ENCODE data around the gene GRIK2. TPM values are rescaled to one million over a fixed set of nuclear protein-coding genes. Genes with fewer than 3 reads are reported as not detected.

GRIK2 gene
- total and polyA plus RNA-seq, 8 donors: 0.61 to 3.5 (median 2.4) TPM

DNA sequence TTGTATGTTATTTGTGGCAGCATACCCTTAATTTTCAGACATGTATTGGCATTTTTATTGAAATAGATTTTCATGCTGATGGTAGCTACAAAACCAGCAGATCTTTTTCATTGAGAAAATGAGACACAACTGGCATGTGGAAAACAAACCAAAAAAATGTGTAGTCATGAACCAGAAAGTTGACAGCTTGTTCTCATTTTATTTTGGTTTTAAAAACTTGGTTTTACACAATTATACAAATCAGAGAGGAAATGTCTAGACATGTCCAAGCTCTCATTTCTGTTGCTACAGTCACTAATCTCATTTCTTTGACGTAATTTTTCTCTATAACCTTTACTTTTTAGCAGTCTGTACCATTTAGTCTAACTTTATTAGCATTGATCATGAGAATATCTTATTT is 85.4 kb downstream of the GRIK2 start:
- H3K36me3 ChIP-seq: no peaks in the 10 kb centered on the region
- TF ChIP-seq, protein P1, sequence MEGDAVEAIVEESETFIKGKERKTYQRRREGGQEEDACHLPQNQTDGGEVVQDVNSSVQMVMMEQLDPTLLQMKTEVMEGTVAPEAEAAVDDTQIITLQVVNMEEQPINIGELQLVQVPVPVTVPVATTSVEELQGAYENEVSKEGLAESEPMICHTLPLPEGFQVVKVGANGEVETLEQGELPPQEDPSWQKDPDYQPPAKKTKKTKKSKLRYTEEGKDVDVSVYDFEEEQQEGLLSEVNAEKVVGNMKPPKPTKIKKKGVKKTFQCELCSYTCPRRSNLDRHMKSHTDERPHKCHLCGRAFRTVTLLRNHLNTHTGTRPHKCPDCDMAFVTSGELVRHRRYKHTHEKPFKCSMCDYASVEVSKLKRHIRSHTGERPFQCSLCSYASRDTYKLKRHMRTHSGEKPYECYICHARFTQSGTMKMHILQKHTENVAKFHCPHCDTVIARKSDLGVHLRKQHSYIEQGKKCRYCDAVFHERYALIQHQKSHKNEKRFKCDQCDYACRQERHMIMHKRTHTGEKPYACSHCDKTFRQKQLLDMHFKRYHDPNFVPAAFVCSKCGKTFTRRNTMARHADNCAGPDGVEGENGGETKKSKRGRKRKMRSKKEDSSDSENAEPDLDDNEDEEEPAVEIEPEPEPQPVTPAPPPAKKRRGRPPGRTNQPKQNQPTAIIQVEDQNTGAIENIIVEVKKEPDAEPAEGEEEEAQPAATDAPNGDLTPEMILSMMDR (IDR thresholded peaks at IDR 0.05): no peak
- H3K4me3 ChIP-seq: no peak overlapping the region
- WGBS, 2 donors: 67 to 76% methylated on average over 1 of the region's 1 CpG
- intact Hi-C loops (cut with DNase I): no loop called here
- H3K27ac ChIP-seq: no peak overlapping the region
- no peaks in the 10 kb centered on the region for H3K4me1 ChIP-seq
- H3K27me3 ChIP-seq: no peaks in the 10 kb centered on the region
- H3K9me3 ChIP-seq: no peaks in the 10 kb centered on the region
- FAIRE-seq (no peak), ATAC-seq (no peak), DNase-seq (no peak)

DNA sequence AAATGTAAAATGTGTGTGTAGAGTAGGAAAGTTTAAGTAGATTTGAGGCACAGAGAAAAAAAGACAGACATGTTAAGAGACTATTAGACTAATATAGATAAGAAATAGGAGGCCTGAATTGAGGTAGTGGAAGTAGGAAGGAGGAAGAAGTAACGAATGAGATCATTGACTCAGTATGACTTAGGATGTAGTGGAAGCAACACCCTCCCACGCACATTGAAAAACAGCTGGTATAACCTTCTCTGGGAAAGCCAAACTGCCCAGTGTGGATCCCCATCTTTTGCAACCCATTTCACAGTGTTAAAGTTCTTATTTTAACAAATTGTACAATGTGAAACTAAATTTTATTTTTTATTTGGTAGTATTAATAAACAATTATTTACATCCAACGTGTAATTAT is 89.1 kb downstream of the GRIK2 start:
- H3K27me3 ChIP-seq: no peaks in the 10 kb centered on the region
- no peak for ATAC-seq
- H3K27ac ChIP-seq: no peak overlapping the region
- no peak for FAIRE-seq
- intact Hi-C loops (cut with DNase I): no loop called here
- 45 to 71% methylated on average over 3 of the region's 3 CpGs for WGBS, 2 donors
- H3K4me1 ChIP-seq: no peaks in the 10 kb centered on the region
- DNase-seq: no peak
- TF ChIP-seq, protein P1 (IDR thresholded peaks at IDR 0.05): no peak
- H3K4me3 ChIP-seq: no peak overlapping the region
- no peaks in the 10 kb centered on the region for H3K9me3 ChIP-seq
- no peaks in the 10 kb centered on the region for H3K36me3 ChIP-seq

DNA sequence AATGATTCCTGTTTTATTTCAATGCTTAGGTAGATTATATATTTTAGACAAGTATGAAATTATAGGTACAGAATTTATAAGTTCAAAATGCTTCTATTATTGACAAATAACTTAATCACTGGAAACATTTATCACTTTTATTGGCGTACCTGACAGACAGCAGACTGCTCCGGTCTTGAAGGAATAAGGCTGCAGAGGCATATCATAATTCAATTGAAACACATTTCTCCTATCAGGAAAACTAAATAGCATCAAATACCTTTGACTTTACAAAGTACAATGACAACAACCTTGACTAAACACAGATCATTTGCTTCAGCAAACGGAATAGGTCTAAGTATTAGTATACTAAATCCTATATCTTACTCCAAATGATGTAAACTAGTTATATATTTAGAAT is 91.3 kb downstream of the GRIK2 start:
- TF ChIP-seq, protein P1 (IDR thresholded peaks at IDR 0.05): no peak
- Histone ChIP-seq H3K27ac (no peak overlapping the region), H3K4me3 (no peak overlapping the region), H3K36me3 (no peaks in the 10 kb centered on the region), H3K27me3 (no peaks in the 10 kb centered on the region), H3K4me1 (no peaks in the 10 kb centered on the region), H3K9me3 (no peaks in the 10 kb centered on the region)
- DNase-seq (no peak), FAIRE-seq (no peak), ATAC-seq (no peak)
- intact Hi-C loops (cut with DNase I): no loop called here
- 55 to 61% methylated on average over 3 of the region's 3 CpGs for WGBS, 2 donors

DNA sequence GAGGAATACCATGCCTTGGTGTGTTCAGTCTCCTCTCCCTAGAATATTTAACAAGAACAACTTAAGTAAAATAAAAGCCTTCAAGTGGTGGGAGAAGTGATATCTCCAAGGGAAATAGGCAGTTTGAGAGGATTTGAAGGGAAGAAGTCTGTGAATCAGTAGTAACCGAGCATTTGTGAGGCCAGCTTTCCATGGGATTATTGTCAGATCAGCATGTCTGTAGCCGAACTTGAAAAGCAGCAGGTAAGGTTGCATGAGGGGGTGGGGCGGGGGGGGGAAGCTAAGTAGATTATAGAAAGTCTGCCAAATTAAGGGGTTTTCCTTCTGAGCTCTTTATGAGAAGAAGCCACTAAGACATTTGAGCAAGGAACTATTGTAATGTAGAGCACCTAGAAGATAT is 92.6 kb downstream of the GRIK2 start:
- no peaks in the 10 kb centered on the region for H3K36me3 ChIP-seq
- ATAC-seq: no peak
- no peaks in the 10 kb centered on the region for H3K9me3 ChIP-seq
- TF ChIP-seq, protein P1 (IDR thresholded peaks at IDR 0.05): no peak
- 33 to 40% methylated on average over 3 of the region's 3 CpGs for WGBS, 2 donors
- no peaks in the 10 kb centered on the region for H3K27me3 ChIP-seq
- no peak for FAIRE-seq
- intact Hi-C loops (cut with DNase I): no loop called here
- H3K27ac ChIP-seq: no peak overlapping the region
- no peaks in the 10 kb centered on the region for H3K4me1 ChIP-seq
- no peak overlapping the region for H3K4me3 ChIP-seq
- DNase-seq: no peak

DNA sequence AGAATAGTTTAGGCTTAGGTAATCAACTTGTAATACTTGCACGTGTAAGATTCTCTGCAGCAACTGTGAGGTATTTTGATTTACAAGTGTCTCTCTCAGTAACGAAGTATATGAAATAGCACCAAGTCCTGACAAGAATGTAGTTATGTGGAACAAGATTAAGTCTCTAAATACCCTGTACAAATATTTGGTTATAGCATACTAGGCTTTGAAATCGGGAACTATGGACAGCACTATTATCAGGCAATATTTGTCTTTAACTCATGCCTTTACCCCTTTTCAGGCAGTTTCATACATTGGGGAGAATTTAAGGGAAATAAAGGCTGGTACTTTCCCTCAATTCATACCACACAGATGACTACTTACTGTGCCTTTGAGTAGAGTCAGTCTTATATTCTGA is 93.2 kb downstream of the GRIK2 start:
- Histone ChIP-seq H3K9me3 (no peaks in the 10 kb centered on the region), H3K36me3 (no peaks in the 10 kb centered on the region), H3K27ac (no peak overlapping the region), H3K4me1 (no peaks in the 10 kb centered on the region), H3K27me3 (no peaks in the 10 kb centered on the region), H3K4me3 (no peak overlapping the region)
- ATAC-seq (no peak), FAIRE-seq (no peak), DNase-seq (no peak)
- WGBS, 2 donors: 15 to 16% methylated on average over 3 of the region's 3 CpGs
- intact Hi-C loops (cut with DNase I): no loop called here
- TF ChIP-seq, protein P1 (IDR thresholded peaks at IDR 0.05): no peak

Data from pancreas (tissue), 10 donors.